Activated CD8-positive, alpha-beta T cell treated with anti-CD3 and anti-CD28 coated beads for 36 hours (primary cell): ENCODE data around the gene DUX4. TPM values are rescaled to one million over a fixed set of nuclear protein-coding genes. Genes with fewer than 3 reads are reported as not detected.
A peak's percentile ranks its signal among the peaks of the same experiment; 100 is the strongest.
"Not testable (repeated sequence)": the region's sequence is repeated elsewhere in the genome, so short reads cannot be mapped to it uniquely, and the experiment has no call there.

Source experiments
- ATAC-seq: fragments of 200-7000 bp; cut with Tn5 transposase; one replicate; pipeline ENCODE4 v1.10.0; 2021; ENCODE audit warnings: mild to moderate bottlenecking, moderate library complexity
- CTCF ChIA-PET: fragments of 350-600 bp; sonication (Branson Sonifier 250); formaldehyde crosslinking; loops from one replicate; lab custom pipeline; 2021; ENCODE audit warnings: antibody characterized with exemption; lab: Charles Lee
- POLR2A ChIA-PET: fragments of 350-600 bp; sonication (Branson Sonifier 250); formaldehyde crosslinking; loops from one replicate; lab custom pipeline; 2021; ENCODE audit warnings: antibody characterized with exemption; lab: Charles Lee
- DNase-seq: peaks from one replicate; pipeline ENCODE4 v3.0.0-alpha.2; 2020
- H3K27ac Mint-ChIP-seq: one replicate; pipeline ENCODE4 v1.8.0; 2021; ENCODE audit warnings: mild to moderate bottlenecking, mixed read lengths
- H3K27me3 Mint-ChIP-seq: one replicate; pipeline ENCODE4 v1.8.0; 2021; ENCODE audit warnings: mixed read lengths
- H3K36me3 Mint-ChIP-seq: one replicate; pipeline ENCODE4 v1.8.0; 2021; ENCODE audit warnings: low read depth, mixed read lengths
- H3K4me1 Mint-ChIP-seq: one replicate; pipeline ENCODE4 v1.8.0; 2021; ENCODE audit warnings: low read depth, mixed read lengths
- H3K4me3 Mint-ChIP-seq: one replicate; pipeline ENCODE4 v1.8.0; 2021; ENCODE audit warnings: mild to moderate bottlenecking, moderate library complexity, mixed read lengths
- H3K9me3 Mint-ChIP-seq: one replicate; pipeline ENCODE4 v1.8.0; 2021; ENCODE audit warnings: mixed read lengths
- intact Hi-C: fragments of 100-400 bp; cut with micrococcal nuclease; formaldehyde crosslinking; loops from one replicate; pipeline ENCODE4 v1.10.0; 2022
- total RNA-seq, 2 experiments: library from RNA; stranded (reverse); gene quantifications; one replicate each; pipeline ENCODE4 v1.2.3, GENCODE V29; 2021

Gene DUX4
- total RNA-seq, result not detected

GRCh38 chr4:190173428-190173827 is at the start of gene DUX4:
Gene DUX4, plus strand, starts transcription at chr4:190173774. Its CDS starts 0 bp downstream, at chr4:190173774.
- H3K27me3 Mint-ChIP-seq, intact Hi-C loops, H3K36me3 Mint-ChIP-seq, ATAC-seq, H3K4me1 Mint-ChIP-seq, CTCF ChIA-PET, H3K9me3 Mint-ChIP-seq, DNase-seq, H3K4me3 Mint-ChIP-seq, H3K27ac Mint-ChIP-seq, POLR2A ChIA-PET: not testable (repeated sequence)

- H3K36me3 Mint-ChIP-seq, CTCF ChIA-PET, POLR2A ChIA-PET, ATAC-seq, H3K4me1 Mint-ChIP-seq, DNase-seq, H3K4me3 Mint-ChIP-seq, H3K9me3 Mint-ChIP-seq, H3K27ac Mint-ChIP-seq, H3K27me3 Mint-ChIP-seq, intact Hi-C loops: not testable (repeated sequence)
These were observed 1.9 kb downstream of the DUX4 start for GRCh38 chr4:190175436-190175835.

- ATAC-seq, H3K9me3 Mint-ChIP-seq, H3K27me3 Mint-ChIP-seq, intact Hi-C loops, POLR2A ChIA-PET, H3K36me3 Mint-ChIP-seq, CTCF ChIA-PET, H3K4me1 Mint-ChIP-seq, H3K4me3 Mint-ChIP-seq, H3K27ac Mint-ChIP-seq: not testable (repeated sequence)
- peak; percentile 7 for DNase-seq
These were observed 4.4 kb downstream of the DUX4 start for GRCh38 chr4:190177727-190178605.

- H3K4me1 Mint-ChIP-seq, CTCF ChIA-PET, intact Hi-C loops, DNase-seq, H3K4me3 Mint-ChIP-seq, ATAC-seq, H3K27ac Mint-ChIP-seq, POLR2A ChIA-PET, H3K27me3 Mint-ChIP-seq, H3K36me3 Mint-ChIP-seq, H3K9me3 Mint-ChIP-seq: not testable (repeated sequence)
These were observed 5.0 kb downstream of the DUX4 start for GRCh38 chr4:190178606-190178990.

GRCh38 chr4:190179030-190179739 is 5.6 kb downstream of the DUX4 start:
- intact Hi-C loops, CTCF ChIA-PET, H3K27me3 Mint-ChIP-seq, H3K9me3 Mint-ChIP-seq, H3K4me3 Mint-ChIP-seq, H3K36me3 Mint-ChIP-seq, DNase-seq, POLR2A ChIA-PET, H3K27ac Mint-ChIP-seq, H3K4me1 Mint-ChIP-seq: not testable (repeated sequence)
- ATAC-seq, result peak; percentile 42

- ATAC-seq, result peak; percentile 17
- H3K36me3 Mint-ChIP-seq, H3K9me3 Mint-ChIP-seq, H3K4me3 Mint-ChIP-seq, intact Hi-C loops, CTCF ChIA-PET, H3K27me3 Mint-ChIP-seq, DNase-seq, H3K27ac Mint-ChIP-seq, POLR2A ChIA-PET, H3K4me1 Mint-ChIP-seq: not testable (repeated sequence)
These were observed 6.1 kb downstream of the DUX4 start for GRCh38 chr4:190179740-190180094.

GRCh38 chr4:190180947-190181346 is 7.4 kb downstream of the DUX4 start:
- POLR2A ChIA-PET, H3K36me3 Mint-ChIP-seq, intact Hi-C loops, CTCF ChIA-PET, H3K4me3 Mint-ChIP-seq, ATAC-seq, H3K27me3 Mint-ChIP-seq, H3K4me1 Mint-ChIP-seq, H3K9me3 Mint-ChIP-seq, H3K27ac Mint-ChIP-seq, DNase-seq: not testable (repeated sequence)

GRCh38 chr4:190181481-190182100 is 8.0 kb downstream of the DUX4 start:
- H3K36me3 Mint-ChIP-seq, H3K4me1 Mint-ChIP-seq, intact Hi-C loops, H3K4me3 Mint-ChIP-seq, POLR2A ChIA-PET, CTCF ChIA-PET, H3K27ac Mint-ChIP-seq, H3K27me3 Mint-ChIP-seq, H3K9me3 Mint-ChIP-seq: not testable (repeated sequence)
- DNase-seq (peak; percentile 2), ATAC-seq (peak; percentile 20)

- ATAC-seq, intact Hi-C loops, POLR2A ChIA-PET, DNase-seq, H3K4me3 Mint-ChIP-seq, H3K27ac Mint-ChIP-seq, H3K36me3 Mint-ChIP-seq, CTCF ChIA-PET, H3K9me3 Mint-ChIP-seq, H3K4me1 Mint-ChIP-seq, H3K27me3 Mint-ChIP-seq: not testable (repeated sequence)
These were observed 29.9 kb downstream of the DUX4 start for GRCh38 chr4:190203510-190203909.
